Kidney capillary endothelial cell (primary cell): ENCODE measurements around the gene IL1R2.
"Not testable (repeated sequence)": the region's sequence is repeated elsewhere in the genome, so short reads cannot be mapped to it uniquely, and the experiment has no call there.

Experiments
- DNase-seq: peaks from one replicate; pipeline ENCODE4 v3.0.0-alpha.2; 2018; ENCODE audit warnings: low spot score

The IL1R2 gene

DNA sequence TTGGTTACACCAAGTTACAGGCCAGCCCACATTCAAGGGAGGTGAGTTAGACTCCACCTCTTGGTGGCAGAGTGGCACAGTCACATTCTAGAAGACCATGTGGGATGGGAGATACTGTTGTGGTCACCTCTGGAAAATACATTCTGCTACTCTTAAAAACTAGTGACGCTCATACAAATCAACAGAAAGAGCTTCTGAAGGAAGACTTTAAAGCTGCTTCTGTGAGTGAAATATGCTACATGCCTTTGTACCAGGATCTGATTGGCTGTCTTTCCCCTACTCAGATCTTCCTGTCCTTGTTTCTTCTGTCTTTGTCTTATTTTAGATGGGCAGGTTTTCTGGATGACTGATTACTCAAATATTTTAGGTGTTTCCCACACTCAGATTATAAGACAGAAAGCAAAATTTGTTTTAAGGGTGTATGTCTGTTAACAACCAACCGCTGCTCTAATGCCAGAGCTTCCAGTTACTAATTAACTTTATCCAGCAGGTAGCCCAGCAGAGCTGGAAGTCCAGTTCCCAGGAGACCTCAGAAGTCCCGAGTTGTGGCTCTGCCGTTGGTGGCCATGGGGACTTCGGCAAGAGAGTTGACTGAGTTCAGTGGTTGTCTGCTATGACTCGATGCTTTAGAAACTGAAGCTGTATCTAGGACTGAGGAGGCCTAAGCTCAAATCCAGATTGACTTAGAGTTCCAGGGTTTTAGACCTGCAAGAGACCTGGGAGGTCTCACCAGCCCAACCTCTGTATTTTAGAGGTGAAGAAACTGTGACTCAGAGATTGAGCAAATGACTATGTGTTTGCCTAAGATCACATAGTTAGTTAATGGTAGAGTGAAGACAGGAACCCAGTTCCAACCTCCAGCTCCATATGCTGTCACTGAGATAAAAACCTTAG, 7.4 kb downstream of the IL1R2 start:
- DNase-seq = no peak

GRCh38 chr2:102000012-102000411, 8.3 kb downstream of the IL1R2 start:
- no peak for DNase-seq

DNA sequence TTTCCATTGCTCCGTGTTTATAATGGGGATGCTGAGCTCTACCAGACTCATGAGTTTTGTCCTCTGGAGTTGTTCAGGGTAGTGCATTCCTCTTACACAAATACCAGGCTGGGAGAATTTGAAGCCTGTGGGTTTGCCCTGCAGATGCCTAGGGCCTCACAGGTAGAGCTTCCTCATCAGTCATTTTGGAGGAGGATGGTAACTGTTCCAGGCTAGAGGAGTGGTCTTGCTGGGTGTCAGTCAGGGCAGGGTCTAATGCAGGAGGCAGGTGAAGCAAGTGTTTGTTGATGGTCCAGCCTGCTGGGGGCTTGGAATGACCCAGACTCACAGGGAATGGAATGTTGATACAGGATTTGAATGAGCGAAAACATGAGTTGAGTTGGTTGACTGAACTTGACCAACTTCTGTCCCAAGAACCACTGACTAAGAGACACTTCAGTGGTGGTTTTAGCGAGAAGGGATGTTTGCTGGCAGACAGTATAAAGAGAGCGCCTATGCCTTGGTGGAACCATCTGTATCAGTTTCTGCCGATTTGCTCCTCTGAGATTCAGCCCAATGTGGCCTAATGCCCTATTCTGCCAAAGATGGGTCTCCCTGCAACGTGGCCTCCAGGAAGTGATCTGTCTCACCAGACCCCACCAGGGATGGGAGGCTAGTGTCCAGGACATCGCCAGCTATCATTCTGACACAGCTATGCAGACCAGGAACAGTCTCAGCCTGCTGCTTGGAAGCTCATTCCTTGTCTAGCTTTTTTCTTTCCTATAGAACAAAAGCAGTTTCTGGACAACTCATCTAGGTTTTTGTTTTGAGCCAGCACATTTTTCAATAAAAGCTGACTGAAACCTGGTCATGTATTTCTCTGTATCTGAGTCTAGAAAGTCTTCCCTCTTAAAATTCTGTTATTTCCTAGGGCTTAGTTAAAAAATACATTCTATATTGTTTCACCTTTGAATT, 9.3 kb downstream of the IL1R2 start:
- no peak for DNase-seq

DNA sequence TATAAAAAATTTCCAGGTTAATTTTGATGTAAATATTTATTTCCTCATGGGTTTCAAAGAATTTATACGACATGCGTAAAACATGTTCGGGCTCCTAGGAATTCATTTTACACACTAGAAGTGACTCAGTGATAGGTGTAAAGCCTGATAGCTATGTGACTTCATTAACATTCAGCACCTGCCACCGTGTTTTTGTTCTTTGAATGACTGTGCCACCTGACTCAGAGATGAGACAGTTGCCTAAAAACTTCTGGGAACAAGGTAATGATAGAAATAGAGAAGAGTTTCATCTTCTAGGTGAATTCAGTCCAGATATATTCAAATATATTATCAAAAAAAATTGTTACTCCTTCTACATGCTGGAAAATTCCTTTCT, 10.0 kb downstream of the IL1R2 start:
- DNase-seq = no peak

DNA sequence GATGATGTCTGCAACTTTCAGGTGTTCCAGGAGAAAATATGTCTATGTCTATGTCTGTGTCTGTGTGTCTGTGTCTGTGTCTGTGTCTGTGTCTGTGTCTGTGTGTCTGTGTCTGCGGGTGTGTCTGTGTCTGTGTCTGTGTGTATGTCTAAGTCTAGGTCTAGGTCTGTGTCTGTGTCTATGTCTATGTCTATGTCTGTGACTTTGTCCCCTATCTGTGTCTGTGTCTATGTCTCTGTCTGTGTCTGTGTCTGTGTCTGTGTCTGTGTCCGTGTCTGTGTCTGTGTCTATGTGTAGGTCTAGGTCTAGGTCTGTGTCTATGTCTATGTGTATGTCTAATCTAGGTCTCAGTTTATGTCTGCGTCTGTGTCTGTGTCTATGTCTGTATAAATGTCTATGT, 10.5 kb downstream of the IL1R2 start:
- no peak for DNase-seq

- DNase-seq = not testable (repeated sequence)
Measured at GRCh38 chr2:102002909-102003308, 11.1 kb downstream of the IL1R2 start.

DNA sequence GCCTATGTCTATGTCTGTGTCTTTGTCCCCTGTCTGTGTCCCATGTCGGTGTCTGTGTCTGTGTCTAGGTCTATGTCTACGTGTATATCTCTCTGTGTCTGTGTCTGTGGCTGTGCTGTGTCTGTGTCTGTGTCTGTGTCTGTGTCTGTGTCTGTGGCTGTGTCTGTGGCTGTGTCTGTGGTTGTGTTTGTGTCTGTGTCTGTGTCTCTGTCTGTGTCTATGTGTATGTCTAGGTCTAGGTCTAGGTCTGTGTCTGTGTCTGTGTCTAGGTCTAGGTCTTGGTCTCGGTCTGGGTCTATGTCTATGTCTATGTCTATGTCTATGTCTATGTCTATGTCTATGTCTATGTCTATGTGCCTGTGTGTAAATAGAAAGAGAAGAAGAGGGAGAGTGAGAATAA, 11.9 kb downstream of the IL1R2 start:
- no peak for DNase-seq

GRCh38 chr2:102004581-102004980, 12.8 kb downstream of the IL1R2 start:
- DNase-seq = no peak

DNA sequence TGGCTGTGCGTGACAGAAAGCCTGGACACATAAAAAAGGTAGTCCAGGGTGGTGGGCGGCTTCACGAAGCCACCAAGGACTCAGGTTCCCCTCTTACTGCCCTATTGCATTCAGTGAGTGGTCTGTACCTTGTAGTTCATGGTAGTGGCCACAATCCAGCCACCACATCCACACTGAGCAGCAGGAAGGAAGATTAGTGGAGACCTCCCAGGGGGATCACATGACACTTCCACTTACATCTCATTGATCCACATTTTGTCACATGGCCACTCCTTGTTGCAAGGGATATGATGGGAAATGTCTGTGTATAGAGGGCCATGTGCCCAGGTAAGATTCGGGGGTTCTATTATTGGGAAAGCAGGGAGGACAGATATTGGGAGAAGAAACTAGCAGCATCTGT, 13.7 kb downstream of the IL1R2 start:
- no peak for DNase-seq

DNA sequence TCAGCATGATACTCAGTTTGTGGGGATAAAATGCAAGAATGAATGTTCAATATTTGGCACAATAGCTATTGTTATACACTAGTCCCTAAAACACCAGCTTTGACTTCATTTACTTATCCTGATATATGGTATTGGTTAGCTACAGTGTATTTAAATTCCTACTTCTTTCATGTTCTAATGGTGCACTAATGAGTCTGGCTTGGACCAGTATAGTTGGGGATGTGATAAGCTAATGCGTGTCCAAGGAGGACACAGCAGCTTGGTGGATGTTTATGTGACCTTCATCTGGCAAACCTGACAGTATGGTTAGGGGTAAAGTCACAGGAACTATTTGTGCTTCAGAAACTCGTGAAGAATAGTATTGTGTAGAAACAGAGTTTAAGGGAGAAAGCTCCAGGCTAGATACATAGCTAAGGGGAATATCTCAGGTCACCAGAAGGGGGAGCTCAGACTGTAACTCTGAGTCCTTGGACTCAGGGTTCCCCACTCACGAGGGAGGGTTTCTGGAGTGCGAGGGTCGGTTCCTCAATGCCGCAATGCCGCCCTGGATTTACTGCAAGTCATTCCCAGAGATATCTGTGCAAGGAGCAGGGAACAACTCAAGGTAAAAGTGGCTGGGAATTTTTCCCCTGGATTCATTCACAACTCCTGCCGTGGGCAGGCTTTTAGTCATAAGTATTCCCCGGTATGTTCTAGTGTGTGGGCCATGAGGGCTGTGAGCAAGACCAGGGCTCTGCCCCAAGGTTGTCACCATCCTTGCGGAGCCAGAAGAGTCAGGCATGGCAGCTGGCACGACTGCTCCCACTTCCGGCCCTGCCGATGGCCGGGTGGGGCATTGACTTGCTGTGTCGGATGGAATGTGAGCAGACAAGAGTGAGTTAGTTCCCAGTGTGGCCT, 14.5 kb downstream of the IL1R2 start:
- peak; percentile 48 for DNase-seq

- no peak for DNase-seq
Measured at GRCh38 chr2:102006886-102007278, 15.1 kb downstream of the IL1R2 start.

DNA sequence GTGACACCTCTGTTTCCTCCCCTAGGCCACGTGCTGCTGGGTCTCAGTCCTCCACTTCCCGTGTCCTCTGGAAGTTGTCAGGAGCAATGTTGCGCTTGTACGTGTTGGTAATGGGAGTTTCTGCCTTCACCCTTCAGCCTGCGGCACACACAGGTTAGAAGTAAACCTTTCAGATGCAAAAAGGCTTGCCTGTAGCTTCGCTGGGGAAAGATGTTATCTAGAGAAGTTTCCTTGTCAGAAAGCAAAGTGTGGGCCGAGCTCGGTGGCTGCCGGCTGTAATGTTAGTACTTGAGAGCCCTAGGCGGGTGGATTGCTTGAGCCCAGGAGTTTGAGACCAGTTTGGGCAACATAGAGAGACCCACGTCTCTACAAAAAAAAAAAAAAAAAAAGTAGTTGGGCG, 16.7 kb downstream of the IL1R2 start:
- DNase-seq = no peak

DNA sequence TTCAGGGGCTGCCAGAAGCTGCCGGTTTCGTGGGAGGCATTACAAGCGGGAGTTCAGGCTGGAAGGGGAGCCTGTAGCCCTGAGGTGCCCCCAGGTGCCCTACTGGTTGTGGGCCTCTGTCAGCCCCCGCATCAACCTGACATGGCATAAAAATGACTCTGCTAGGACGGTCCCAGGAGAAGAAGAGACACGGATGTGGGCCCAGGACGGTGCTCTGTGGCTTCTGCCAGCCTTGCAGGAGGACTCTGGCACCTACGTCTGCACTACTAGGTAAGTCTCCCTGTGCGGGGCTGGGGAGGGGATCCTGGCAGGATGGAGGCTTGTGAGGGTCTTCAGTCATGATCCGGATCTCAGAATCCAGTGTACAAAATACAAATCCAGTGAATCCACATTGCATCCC, 17.8 kb downstream of the IL1R2 start:
- DNase-seq = no peak

GRCh38 chr2:102010902-102011301, 19.1 kb downstream of the IL1R2 start:
- DNase-seq = no peak

DNA sequence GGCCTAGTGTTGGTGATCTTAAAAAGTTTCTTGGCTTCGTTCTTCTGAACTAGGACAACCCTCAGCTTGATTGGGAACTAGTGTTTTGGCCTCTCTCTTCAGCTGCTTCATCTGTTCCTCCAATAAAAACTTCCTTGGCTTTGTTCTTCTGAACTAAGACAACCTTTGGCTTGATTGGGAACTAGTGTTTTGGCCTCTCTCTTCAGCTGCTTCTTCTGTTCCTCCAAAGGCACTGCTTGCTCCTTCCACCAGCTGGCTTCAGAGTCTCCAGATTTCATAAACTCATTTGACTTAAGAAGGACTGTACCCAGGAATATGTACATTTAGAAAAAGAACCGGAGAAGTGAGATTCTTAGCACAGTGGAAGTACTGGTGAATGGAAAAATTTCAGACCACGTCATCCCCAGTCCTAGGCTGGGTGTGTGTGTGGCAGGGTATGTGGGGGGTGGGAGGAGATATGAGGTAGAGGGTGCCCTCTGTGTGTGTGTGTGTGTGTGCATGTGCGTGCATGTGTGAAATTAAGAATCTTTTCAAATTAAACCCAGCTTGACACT, 20.4 kb downstream of the IL1R2 start:
- no peak for DNase-seq

GRCh38 chr2:102013206-102014040, 21.7 kb downstream of the IL1R2 start:
- DNase-seq = no peak

DNA sequence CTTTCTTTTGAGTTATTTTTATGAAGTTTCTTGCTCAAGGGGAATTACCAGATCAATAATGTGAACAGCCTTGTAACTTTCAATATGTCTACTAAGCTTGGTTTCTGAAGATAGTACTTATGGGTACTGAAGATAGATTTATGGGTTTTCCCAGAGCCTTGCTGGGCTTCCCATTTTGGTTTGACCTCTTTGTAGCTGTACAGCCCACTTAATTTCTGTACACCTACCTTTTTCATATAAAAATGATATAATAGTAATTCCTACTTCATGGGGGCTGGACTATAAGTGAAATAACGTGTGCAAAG, 22.2 kb downstream of the IL1R2 start:
- no peak for DNase-seq

DNA sequence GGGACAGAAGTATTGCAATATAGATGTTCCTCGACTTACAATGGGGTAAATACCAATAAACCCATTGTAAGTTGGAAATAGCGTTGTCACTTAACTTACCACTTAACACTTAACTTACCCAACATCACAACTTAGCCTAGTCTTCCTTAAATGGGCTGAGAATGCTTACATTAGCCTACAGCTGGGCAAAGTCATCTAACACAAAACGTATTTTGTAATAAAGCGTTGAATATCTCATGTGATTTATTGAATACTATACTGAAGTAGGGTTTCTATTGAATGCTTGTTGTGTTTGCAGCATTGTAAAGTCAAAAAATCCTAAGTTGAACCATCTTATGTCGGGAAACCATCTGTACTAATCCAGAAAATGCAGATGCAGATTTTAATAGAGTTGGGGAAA, 23.6 kb downstream of the IL1R2 start:
- no peak for DNase-seq

DNA sequence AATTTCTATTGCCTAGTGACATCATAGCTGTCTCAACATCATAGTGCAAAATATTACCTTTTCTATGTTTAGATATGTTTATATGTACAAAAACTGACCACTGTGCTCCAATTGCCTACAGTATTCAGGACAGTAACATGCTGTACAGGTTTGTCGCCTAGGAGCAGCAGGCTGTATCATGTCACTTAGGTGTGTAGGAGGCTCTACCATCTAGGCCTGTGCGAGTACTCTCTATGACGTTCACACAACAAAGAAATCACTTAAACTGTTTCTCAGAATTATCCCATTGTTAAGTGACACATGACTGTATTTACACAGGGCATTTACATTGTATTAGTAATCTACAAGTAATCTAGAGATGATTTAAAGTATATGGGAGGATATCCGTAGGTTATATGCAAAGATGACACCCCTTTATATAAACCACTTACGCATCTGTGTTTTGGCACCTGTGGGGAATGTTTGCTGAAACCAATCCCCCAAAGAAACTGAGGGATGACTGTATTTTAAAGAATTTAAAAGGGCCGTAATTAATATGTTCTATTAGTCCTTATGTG, 24.7 kb downstream of the IL1R2 start:
- no peak for DNase-seq

DNA sequence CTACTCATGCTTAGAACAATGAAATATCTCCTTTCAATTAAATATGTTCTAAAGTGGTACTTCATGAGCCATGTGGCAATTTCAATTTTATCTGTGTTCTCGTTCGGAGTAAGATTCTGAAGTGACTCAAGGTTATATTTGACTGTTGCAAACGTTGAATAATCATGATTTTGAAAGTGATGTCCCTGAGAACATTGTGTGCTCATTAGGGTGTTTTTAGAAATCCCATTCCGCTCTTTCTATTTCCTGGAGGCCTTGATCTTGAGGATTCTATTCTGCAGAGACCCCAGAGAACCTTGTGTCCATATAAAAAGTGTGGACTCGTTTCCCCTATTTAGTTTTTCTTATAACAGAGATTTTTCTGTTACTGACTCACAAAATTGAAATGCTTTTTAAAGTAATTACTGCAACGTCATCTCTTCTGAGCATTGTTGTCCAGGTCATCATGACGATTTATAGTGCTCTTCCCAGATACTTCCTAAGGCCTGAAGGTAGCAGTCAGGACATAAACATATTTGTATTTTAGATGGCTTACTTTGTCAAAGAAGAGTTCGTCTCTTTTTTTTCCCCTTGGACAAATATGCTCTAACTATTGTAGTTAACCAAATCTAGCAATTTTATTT, 27.2 kb downstream of the IL1R2 start:
- DNase-seq = no peak
